GM13976 (cell line): ENCODE results near the gene SMAD1.
"Not testable (repeated sequence)": the region's sequence is repeated elsewhere in the genome, so short reads cannot be mapped to it uniquely, and the experiment has no call there.

Source experiments
- DNase-seq: peaks from one replicate; pipeline ENCODE4 v3.0.0; 2012; ENCODE audit warnings: low spot score
- in situ Hi-C: fragments of 300-500 bp; cut with MboI; formaldehyde crosslinking; loops from one replicate; pipeline ENCODE4 v1.12.0; 2022; ENCODE audit warnings: low sequenced_read_pairs, mixed read lengths, inconsistent platforms; ENCODE audit not compliant: unreplicated experiment
- TF ChIP-seq, protein P1 (sequence below): IDR thresholded peaks from 2 replicates; pipeline ENCODE4 v1.5.1; 2012; ENCODE audit warnings: borderline replicate concordance, mild to moderate bottlenecking; ENCODE audit not compliant: insufficient read depth; ENCODE audit errors: extremely low read depth, missing control alignments, control extremely low read depth

Gene SMAD1

DNA sequence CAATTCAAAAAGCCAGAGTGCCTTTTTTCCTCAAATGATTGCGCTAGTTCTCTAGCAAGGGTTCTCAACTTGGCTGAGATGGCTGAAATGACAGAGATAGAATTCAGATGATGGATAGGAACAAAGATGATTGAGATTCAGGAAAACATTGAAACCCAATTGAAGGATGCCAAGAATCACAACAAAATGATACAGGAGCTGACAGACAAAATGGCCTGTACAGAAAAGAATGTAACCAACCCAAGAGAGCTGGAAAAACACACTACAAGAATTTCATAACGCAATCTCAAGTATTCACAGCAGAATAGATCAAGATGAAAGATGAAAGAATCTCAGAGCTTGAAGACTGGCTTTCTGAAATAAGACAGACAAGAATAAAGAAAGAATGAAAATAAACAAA, 85.9 kb downstream of the SMAD1 start:
- in situ Hi-C loops: loop anchor here (25.0 kb wide), 1 partner anchor 330 kb away; no protein-coding TSS in a partner anchor
- no peak for DNase-seq
- TF ChIP-seq, protein P1, sequence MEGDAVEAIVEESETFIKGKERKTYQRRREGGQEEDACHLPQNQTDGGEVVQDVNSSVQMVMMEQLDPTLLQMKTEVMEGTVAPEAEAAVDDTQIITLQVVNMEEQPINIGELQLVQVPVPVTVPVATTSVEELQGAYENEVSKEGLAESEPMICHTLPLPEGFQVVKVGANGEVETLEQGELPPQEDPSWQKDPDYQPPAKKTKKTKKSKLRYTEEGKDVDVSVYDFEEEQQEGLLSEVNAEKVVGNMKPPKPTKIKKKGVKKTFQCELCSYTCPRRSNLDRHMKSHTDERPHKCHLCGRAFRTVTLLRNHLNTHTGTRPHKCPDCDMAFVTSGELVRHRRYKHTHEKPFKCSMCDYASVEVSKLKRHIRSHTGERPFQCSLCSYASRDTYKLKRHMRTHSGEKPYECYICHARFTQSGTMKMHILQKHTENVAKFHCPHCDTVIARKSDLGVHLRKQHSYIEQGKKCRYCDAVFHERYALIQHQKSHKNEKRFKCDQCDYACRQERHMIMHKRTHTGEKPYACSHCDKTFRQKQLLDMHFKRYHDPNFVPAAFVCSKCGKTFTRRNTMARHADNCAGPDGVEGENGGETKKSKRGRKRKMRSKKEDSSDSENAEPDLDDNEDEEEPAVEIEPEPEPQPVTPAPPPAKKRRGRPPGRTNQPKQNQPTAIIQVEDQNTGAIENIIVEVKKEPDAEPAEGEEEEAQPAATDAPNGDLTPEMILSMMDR: no peak

DNA sequence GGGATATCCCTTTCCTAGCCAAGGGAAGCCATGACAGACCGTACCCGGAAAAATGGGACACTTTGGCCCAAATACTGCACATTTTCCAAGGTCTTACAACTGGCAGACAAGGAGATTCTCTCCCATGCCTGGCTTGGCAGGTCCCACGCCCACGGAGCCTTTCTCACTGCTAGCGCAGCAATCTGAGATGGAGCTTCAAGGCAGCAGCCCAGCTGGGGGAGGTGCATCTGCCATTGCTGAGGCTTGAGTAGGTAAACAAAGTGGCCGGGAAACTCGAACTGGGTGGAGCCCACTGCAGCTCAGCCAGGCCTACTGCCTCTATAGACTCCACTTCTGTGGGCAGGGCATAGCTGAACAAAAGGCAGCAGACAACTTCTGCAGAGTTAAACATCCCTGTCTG, 92.9 kb downstream of the SMAD1 start:
- not testable (repeated sequence) for DNase-seq
- in situ Hi-C loops: loop anchor here (25.0 kb wide), 1 partner anchor 337 kb away; no protein-coding TSS in a partner anchor

DNA sequence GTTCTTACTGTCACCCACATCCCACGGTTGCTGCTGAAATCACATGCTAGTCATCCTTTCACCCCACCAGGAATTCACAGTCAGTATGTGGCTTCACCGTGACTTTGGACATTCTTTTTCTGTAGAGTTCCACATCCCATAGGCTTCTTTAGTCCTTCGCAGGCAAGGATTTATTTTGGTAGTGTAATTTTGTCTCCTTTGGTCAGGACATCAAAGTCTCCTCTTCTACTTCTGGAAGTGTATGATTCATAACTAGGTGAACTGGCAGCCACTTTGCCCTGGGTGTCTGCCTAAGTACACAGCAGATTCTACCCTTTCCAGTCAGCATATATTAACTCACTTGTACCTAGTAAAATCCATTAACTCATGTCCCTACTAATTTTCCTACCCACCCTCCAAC, 99.3 kb downstream of the SMAD1 start:
- in situ Hi-C loops: loop anchor here (25.0 kb wide), 1 partner anchor 1394 kb away; no protein-coding TSS in a partner anchor
- no peak for DNase-seq

DNA sequence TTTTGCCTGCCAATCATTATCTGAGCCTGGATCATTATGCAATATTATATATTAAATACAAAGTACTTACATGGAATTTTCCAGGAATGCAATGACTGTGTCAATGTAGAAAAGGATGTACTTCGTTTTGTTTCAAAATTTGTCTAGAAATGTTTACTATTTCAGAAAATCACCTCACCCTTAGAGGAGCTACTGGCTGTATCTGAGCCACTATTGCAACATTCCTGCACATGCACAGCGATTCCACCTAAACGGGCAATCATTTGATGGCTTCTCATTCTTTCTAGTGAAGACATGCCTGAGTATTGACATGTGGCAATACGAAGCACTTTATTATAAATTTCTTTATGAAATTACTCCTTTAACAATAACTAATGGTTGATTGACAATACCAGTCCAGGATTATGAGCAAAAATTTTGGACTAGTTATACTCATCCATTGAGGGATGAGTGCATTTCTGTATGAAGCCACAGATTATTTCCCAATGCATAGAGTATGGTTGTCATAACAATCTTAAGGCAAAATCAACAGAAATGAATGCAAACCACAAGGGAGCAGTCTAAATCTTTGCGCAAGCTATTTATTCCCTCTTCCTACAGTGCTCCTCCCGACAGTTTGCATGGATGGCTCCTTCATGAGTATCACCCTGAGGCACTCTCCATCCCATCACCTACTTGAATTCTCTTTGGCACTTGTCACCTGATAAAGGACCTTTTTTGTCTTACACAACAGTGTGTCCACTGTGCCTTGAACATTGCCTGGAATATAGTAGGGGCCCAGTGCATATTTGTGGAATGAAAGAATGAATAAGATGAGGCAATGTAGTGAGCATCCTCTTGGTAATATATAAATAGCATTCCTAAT, 101.8 kb downstream of the SMAD1 start:
- DNase-seq: no peak
- TF ChIP-seq, protein P1: no peak
- in situ Hi-C loops: loop anchor here (25.0 kb wide), 1 partner anchor 1396 kb away; no protein-coding TSS in a partner anchor

More for the DNA sequence above, 99.3 kb downstream of the SMAD1 start:
- TF ChIP-seq, protein P1: no peak

DNA sequence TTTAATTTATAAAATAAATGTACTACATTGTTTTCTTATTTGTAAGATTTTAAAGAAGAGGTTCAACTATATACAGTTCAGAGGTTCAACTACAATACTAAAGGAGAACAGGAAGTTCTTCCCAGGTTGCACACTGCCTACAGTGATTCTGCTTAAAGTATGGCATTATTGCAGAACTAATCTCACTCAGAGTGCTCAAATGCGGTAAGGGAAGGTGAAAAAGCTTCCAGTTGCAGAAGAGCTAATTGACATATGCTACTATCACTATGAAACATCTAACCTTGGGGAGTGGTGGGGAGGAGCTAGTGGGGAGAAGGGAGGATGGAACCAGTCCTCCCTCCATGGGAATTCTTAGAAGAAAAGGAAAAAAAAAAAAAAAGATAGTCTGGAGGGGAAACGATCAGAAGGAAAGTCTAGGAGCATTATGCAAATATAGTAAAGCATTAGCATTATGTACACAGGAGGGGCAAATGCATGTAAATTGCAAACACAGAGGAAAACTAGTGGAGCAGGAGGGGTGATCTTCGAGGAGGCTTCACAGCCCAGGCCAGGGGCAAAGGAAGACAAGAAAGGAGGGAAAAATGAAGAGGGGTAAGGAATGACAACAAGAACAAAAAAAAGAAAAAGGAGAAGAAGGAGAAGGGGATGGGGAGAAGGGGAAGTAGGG, 105.6 kb downstream of the SMAD1 start:
- in situ Hi-C loops: loop anchor here (25.0 kb wide), 1 partner anchor 1400 kb away; no protein-coding TSS in a partner anchor
- TF ChIP-seq, protein P1: no peak
- no peak for DNase-seq

DNA sequence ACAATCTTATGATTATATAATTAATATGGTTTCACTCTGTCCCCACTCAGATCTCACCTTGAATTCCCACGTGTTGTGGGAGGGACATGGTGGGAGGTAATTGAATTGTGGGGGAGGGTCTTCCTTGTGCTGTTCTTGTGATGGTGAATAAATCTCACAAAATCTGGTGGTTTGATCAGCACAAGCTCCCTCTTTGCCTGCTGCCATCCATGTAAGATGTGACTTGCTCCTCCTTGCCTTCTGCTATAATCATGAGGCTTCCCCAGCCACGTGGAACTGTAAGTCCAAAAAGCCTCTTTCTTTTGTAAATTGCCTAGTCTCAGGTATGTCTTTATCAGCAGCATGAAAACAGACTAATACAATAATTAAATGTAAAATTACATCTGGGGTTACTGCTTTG, 107.7 kb downstream of the SMAD1 start:
- in situ Hi-C loops: loop anchor here (25.0 kb wide), 1 partner anchor 1402 kb away; no protein-coding TSS in a partner anchor
- DNase-seq: not testable (repeated sequence)

DNA sequence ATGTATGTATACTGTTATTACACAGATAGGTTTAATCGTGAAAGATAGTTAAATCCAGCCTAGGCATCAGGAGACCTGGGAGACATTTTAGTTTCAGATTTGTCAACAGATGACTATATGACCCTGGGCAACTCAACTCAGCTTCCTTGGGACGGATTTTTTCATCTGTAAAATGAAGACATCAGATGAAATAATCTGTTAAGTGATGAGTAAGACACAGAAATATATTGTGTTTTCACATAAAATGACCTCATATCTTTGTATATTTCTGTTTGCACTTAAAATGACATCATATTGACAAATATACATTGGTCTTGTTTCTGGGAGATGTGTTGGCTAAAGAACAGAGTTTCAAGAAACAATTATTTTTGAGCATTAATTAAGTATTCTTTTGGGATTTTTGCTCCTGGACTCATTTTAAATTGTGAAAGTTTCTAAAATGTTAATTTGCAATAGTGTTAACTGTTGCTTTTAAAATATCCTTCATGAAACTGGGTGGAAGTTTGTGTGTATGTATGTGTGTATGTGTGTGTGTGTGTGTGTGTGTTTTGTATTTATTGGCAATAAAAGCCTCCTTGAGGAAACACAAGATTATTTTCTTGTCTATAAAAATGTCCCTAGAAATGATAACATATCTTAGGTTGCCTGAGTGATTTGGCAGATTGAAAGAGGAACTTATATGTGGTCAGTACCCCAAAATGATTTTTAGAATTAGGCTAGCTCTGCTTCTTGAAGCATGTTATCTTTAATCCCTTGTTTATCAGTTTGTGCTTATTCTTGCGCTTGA, 108.5 kb downstream of the SMAD1 start:
- in situ Hi-C loops: loop anchor here (25.0 kb wide), 1 partner anchor 1403 kb away; no protein-coding TSS in a partner anchor
- TF ChIP-seq, protein P1: no peak
- no peak for DNase-seq
